ENCODE measurements around the gene ADCY9. TPM values are rescaled to one million over a fixed set of nuclear protein-coding genes. Genes with fewer than 3 reads are reported as not detected.

The ADCY9 gene
- polyA plus RNA-seq, 1 donor from 2014 or later: 6.3 TPM

- Histone ChIP-seq H3K9ac (ENCODE audit: low read length) (no peak overlapping the region), H3K27me3 (ENCODE audit: insufficient read depth, low read depth, low read length) (no peaks in the 10 kb centered on the region), H3K27ac (ENCODE audit: low read length) (no peak overlapping the region), H3K9me2 (ENCODE audit: insufficient read depth, low read length) (no peaks in the 10 kb centered on the region), H3F3A (ENCODE audit: insufficient read depth, low read length, poor library complexity, severe bottlenecking) (no peaks in the 10 kb centered on the region), H3K4me2 (ENCODE audit: low read length) (no peak overlapping the region), H3K36me3 (ENCODE audit: insufficient read depth, low read length) (no peaks in the 10 kb centered on the region), H4K20me1 (ENCODE audit: insufficient read depth) (no peaks in the 10 kb centered on the region), H3K79me2 (replicated peaks; ENCODE audit: insufficient read depth, low read length) (no peaks in the 10 kb centered on the region), H3K9me3 (ENCODE audit: low read length) (no peaks in the 10 kb centered on the region), H2AFZ (ENCODE audit: low read depth, low read length) (no peak overlapping the region), H3K4me3 (ENCODE audit: low read length) (peak overlapping the region; percentile 13)
- TF ChIP-seq EP300 (conservative IDR thresholded peaks at IDR 0.05; ENCODE audit: poor library complexity, severe bottlenecking) (no peak), TAF1 (IDR thresholded peaks at IDR 0.05; ENCODE audit: low read depth) (no peak), EZH2 (IDR thresholded peaks at IDR 0.05; ENCODE audit: borderline replicate concordance, insufficient read depth, low read length, poor library complexity, severe bottlenecking) (no peak), MXI1 (conservative IDR thresholded peaks at IDR 0.05; ENCODE audit: poor library complexity, severe bottlenecking) (no peak), POLR2AphosphoS5 (IDR thresholded peaks at IDR 0.05) (no peak), REST (IDR thresholded peaks at IDR 0.05; ENCODE audit: borderline replicate concordance) (no peak), CTCF (IDR thresholded peaks at IDR 0.05; ENCODE audit: poor library complexity, severe bottlenecking) (no peak), SMC3 (conservative IDR thresholded peaks at IDR 0.05; ENCODE audit: poor library complexity) (no peak), RAD21 (conservative IDR thresholded peaks at IDR 0.05) (no peak)
Observed at GRCh38 chr16:3998793-3999478, 117.3 kb downstream of the ADCY9 start.

DNA sequence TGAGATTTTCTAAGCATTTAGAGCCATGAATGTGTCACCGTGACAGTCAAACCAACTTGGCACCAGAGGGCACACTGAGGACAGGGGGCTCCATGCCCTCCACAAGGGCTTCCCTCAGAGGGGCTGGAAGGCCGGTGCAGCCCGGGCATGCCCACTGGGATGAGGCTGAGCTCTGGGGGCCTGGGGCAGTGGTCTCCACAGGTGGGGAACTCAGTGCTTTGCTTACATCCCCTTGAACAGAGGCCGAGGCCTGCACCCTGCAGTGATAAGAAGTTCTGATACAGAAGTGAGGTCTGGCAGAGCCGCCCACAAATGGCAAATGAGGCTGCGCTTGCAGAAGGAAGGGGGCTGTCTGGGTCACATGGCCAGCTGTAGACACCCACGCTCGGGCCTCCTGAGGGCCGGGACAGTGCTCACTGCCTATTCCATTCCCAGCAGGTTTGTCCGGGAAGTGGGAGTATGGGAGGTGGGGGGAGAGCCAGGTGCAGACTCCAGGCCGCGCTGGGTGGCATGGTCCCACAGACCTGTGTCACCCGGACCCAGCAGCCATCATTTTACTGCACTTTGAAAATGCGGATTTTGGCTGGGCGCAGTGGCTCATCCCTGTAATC is 118.9 kb downstream of the ADCY9 start:
- Histone ChIP-seq H3K4me3 (ENCODE audit: low read length) (no peak overlapping the region), H3K9me2 (ENCODE audit: insufficient read depth, low read length) (no peaks in the 10 kb centered on the region), H3K27me3 (ENCODE audit: insufficient read depth, low read depth, low read length) (no peaks in the 10 kb centered on the region), H3K9ac (ENCODE audit: low read length) (no peak overlapping the region), H3K79me2 (replicated peaks; ENCODE audit: insufficient read depth, low read length) (no peaks in the 10 kb centered on the region), H3F3A (ENCODE audit: insufficient read depth, low read length, poor library complexity, severe bottlenecking) (no peaks in the 10 kb centered on the region), H3K4me2 (ENCODE audit: low read length) (no peak overlapping the region), H3K9me3 (ENCODE audit: low read length) (no peaks in the 10 kb centered on the region), H4K20me1 (ENCODE audit: insufficient read depth) (no peaks in the 10 kb centered on the region), H2AFZ (ENCODE audit: low read depth, low read length) (no peak overlapping the region), H3K36me3 (ENCODE audit: insufficient read depth, low read length) (no peaks in the 10 kb centered on the region), H3K27ac (ENCODE audit: low read length) (no peak overlapping the region)
- no peak for TF ChIP-seq CTCF (IDR thresholded peaks at IDR 0.05; ENCODE audit: poor library complexity, severe bottlenecking)
- no peak for TF ChIP-seq MXI1 (conservative IDR thresholded peaks at IDR 0.05; ENCODE audit: poor library complexity, severe bottlenecking)
- no peak for TF ChIP-seq REST (IDR thresholded peaks at IDR 0.05; ENCODE audit: borderline replicate concordance)
- no peak for TF ChIP-seq TAF1 (IDR thresholded peaks at IDR 0.05; ENCODE audit: low read depth)
- no peak for TF ChIP-seq EP300 (conservative IDR thresholded peaks at IDR 0.05; ENCODE audit: poor library complexity, severe bottlenecking)
- TF ChIP-seq POLR2AphosphoS5 (IDR thresholded peaks at IDR 0.05): no peak
- no peak for TF ChIP-seq RAD21 (conservative IDR thresholded peaks at IDR 0.05)
- no peak for TF ChIP-seq SMC3 (conservative IDR thresholded peaks at IDR 0.05; ENCODE audit: poor library complexity)
- no peak for TF ChIP-seq EZH2 (IDR thresholded peaks at IDR 0.05; ENCODE audit: borderline replicate concordance, insufficient read depth, low read length, poor library complexity, severe bottlenecking)

Measured in neural cell (in vitro differentiated cells).